WTC11 (cell line): ENCODE measurements around the gene GTF3C1. TPM values are rescaled to one million over a fixed set of nuclear protein-coding genes. Genes with fewer than 3 reads are reported as not detected.
"Not testable (repeated sequence)": the region's sequence is repeated elsewhere in the genome, so short reads cannot be mapped to it uniquely, and the experiment has no call there.

Source experiments
- ATAC-seq: fragments of 200-7000 bp; cut with Tn5 transposase; 2 replicates; pipeline ENCODE4 v1.10.0; 2021; ENCODE audit warnings: mild to moderate bottlenecking, moderate library complexity
- CTCF ChIA-PET: fragments of 300-600 bp; sonication (Branson Sonifier 250); formaldehyde crosslinking; loops from one replicate; lab custom pipeline; 2021; ENCODE audit warnings: antibody characterized with exemption; lab: Charles Lee
- POLR2A ChIA-PET: fragments of 350-600 bp; sonication (Branson Sonifier 250); formaldehyde crosslinking; loops from one replicate; lab custom pipeline; 2021; ENCODE audit warnings: antibody characterized with exemption; lab: Charles Lee
- DNase-seq: peaks from one replicate; pipeline ENCODE4 v3.0.0; 2021; ENCODE audit warnings: low spot score
- H3K27ac Mint-ChIP-seq: 2 replicates; pipeline ENCODE4 v1.8.0; 2021; ENCODE audit warnings: mixed read lengths
- H3K27me3 Mint-ChIP-seq: 2 replicates; pipeline ENCODE4 v1.8.0; 2021; ENCODE audit warnings: low read depth, mild to moderate bottlenecking, moderate library complexity, mixed read lengths
- H3K36me3 Mint-ChIP-seq: 2 replicates; pipeline ENCODE4 v1.8.0; 2021; ENCODE audit warnings: mixed read lengths
- H3K4me1 Mint-ChIP-seq: 2 replicates; pipeline ENCODE4 v1.8.0; 2022; ENCODE audit warnings: mixed read lengths
- H3K4me3 Mint-ChIP-seq: 2 replicates; pipeline ENCODE4 v1.8.0; 2021; ENCODE audit warnings: mild to moderate bottlenecking, moderate library complexity, mixed read lengths
- H3K9me3 Mint-ChIP-seq: 2 replicates; pipeline ENCODE4 v1.8.0; 2021; ENCODE audit warnings: mixed read lengths
- CREB1 ChIP-seq: sonication (generic); formaldehyde crosslinking; IDR thresholded peaks from 2 replicates; pipeline ENCODE4 v1.8.0; 2023; ENCODE audit warnings: mild to moderate bottlenecking, missing genetic modification reagents
- EMX1 ChIP-seq: fragments of 250-450 bp; sonication (Bioruptor Pico); IDR thresholded peaks from 2 replicates; pipeline ENCODE4 v1.8.0; 2021; ENCODE audit warnings: mild to moderate bottlenecking
- ETV6 ChIP-seq: sonication (generic); formaldehyde crosslinking; IDR thresholded peaks from 2 replicates; pipeline ENCODE4 v1.8.1; 2022; ENCODE audit warnings: mild to moderate bottlenecking, missing genetic modification reagents
- FOXJ3 ChIP-seq: sonication (generic); formaldehyde crosslinking; IDR thresholded peaks from 2 replicates; pipeline ENCODE4 v1.9.0; 2021; ENCODE audit warnings: missing genetic modification reagents, mild to moderate bottlenecking, borderline replicate concordance
- FOXK1 ChIP-seq: sonication (generic); formaldehyde crosslinking; IDR thresholded peaks from 2 replicates; pipeline ENCODE4 v1.8.0; 2022; ENCODE audit warnings: mild to moderate bottlenecking, moderate library complexity, missing genetic modification reagents
- FOXP1 ChIP-seq: sonication (generic); formaldehyde crosslinking; IDR thresholded peaks from 2 replicates; pipeline ENCODE4 v1.8.0; 2022; ENCODE audit warnings: missing genetic modification reagents, mild to moderate bottlenecking, moderate library complexity, borderline replicate concordance
- HMGA2 ChIP-seq: fragments of 250-450 bp; sonication (Bioruptor Pico); IDR thresholded peaks from 2 replicates; pipeline ENCODE4 v1.4.0; 2021; ENCODE audit warnings: mild to moderate bottlenecking, moderate library complexity
- MXD4 ChIP-seq: fragments of 250-450 bp; sonication (Bioruptor Pico); IDR thresholded peaks from 2 replicates; pipeline ENCODE4 v1.8.0; 2021; ENCODE audit warnings: mild to moderate bottlenecking, moderate library complexity, borderline replicate concordance
- NR2C2 ChIP-seq: sonication (generic); formaldehyde crosslinking; IDR thresholded peaks from 2 replicates; pipeline ENCODE4 v1.8.0; 2022; ENCODE audit warnings: mild to moderate bottlenecking, missing genetic modification reagents
- RELA ChIP-seq: sonication (generic); formaldehyde crosslinking; IDR thresholded peaks from 2 replicates; pipeline ENCODE4 v1.8.1; 2022; ENCODE audit warnings: missing genetic modification reagents, mild to moderate bottlenecking, borderline replicate concordance
- RORB ChIP-seq: fragments of 250-450 bp; sonication (Bioruptor Pico); IDR thresholded peaks from 2 replicates; pipeline ENCODE4 v1.9.0; 2021; ENCODE audit warnings: mild to moderate bottlenecking
- SMAD3 ChIP-seq: sonication (generic); formaldehyde crosslinking; IDR thresholded peaks from 2 replicates; pipeline ENCODE4 v1.8.0; 2022; ENCODE audit warnings: missing genetic modification reagents, mild to moderate bottlenecking, borderline replicate concordance
- SOX15 ChIP-seq: fragments of 250-450 bp; sonication (Bioruptor Pico); IDR thresholded peaks from 2 replicates; pipeline ENCODE4 v1.9.0; 2021; ENCODE audit warnings: mild to moderate bottlenecking
- TCF7 ChIP-seq: sonication (generic); formaldehyde crosslinking; IDR thresholded peaks from 2 replicates; pipeline ENCODE4 v1.8.0; 2022; ENCODE audit warnings: mild to moderate bottlenecking, low read depth, missing genetic modification reagents, moderate library complexity
- TP53 ChIP-seq: sonication (generic); formaldehyde crosslinking; IDR thresholded peaks from 2 replicates; pipeline ENCODE4 v1.8.1; 2023; ENCODE audit warnings: mild to moderate bottlenecking, missing genetic modification reagents
- ZNF219 ChIP-seq: sonication (generic); formaldehyde crosslinking; IDR thresholded peaks from 2 replicates; pipeline ENCODE4 v1.8.0; 2023; ENCODE audit warnings: missing genetic modification reagents, mild to moderate bottlenecking, borderline replicate concordance
- ZNF263 ChIP-seq: sonication (generic); formaldehyde crosslinking; IDR thresholded peaks from 2 replicates; pipeline ENCODE4 v1.8.1; 2022; ENCODE audit warnings: low read depth, mild to moderate bottlenecking, moderate library complexity, missing genetic modification reagents
- ZNF317 ChIP-seq: sonication (generic); formaldehyde crosslinking; IDR thresholded peaks from 2 replicates; pipeline ENCODE4 v1.8.1; 2023; ENCODE audit warnings: low read depth, mild to moderate bottlenecking, moderate library complexity, missing genetic modification reagents, borderline replicate concordance
- total RNA-seq: library from RNA; stranded (reverse); gene quantifications from 3 replicates; pipeline ENCODE4 v1.2.3, GENCODE V29; 2021
- TF ChIP-seq, protein P1 (sequence below): sonication (generic); formaldehyde crosslinking; IDR thresholded peaks from 2 replicates; pipeline ENCODE4 v1.8.1; 2023; ENCODE audit warnings: mild to moderate bottlenecking, missing genetic modification reagents, moderate library complexity
- TF ChIP-seq, protein P2 (sequence below): sonication (generic); formaldehyde crosslinking; IDR thresholded peaks from 2 replicates; pipeline ENCODE4 v1.8.1; 2023; ENCODE audit warnings: mild to moderate bottlenecking, missing genetic modification reagents, moderate library complexity
- TF ChIP-seq, protein P3 (sequence below): sonication (generic); formaldehyde crosslinking; IDR thresholded peaks from 2 replicates; pipeline ENCODE4 v1.8.0; 2022; ENCODE audit warnings: mild to moderate bottlenecking, missing genetic modification reagents
- TF ChIP-seq, protein P4 (sequence below): sonication (generic); formaldehyde crosslinking; conservative IDR thresholded peaks from 2 replicates; pipeline ENCODE4 v1.8.1; 2022; ENCODE audit warnings: mild to moderate bottlenecking, missing genetic modification reagents
- TF ChIP-seq, protein P5 (sequence below): sonication (generic); formaldehyde crosslinking; IDR thresholded peaks from 2 replicates; pipeline ENCODE4 v1.8.0; 2022; ENCODE audit warnings: mild to moderate bottlenecking, missing genetic modification reagents

The GTF3C1 gene
- total RNA-seq, 1 experiment from 2014 or later = 146 TPM

DNA sequence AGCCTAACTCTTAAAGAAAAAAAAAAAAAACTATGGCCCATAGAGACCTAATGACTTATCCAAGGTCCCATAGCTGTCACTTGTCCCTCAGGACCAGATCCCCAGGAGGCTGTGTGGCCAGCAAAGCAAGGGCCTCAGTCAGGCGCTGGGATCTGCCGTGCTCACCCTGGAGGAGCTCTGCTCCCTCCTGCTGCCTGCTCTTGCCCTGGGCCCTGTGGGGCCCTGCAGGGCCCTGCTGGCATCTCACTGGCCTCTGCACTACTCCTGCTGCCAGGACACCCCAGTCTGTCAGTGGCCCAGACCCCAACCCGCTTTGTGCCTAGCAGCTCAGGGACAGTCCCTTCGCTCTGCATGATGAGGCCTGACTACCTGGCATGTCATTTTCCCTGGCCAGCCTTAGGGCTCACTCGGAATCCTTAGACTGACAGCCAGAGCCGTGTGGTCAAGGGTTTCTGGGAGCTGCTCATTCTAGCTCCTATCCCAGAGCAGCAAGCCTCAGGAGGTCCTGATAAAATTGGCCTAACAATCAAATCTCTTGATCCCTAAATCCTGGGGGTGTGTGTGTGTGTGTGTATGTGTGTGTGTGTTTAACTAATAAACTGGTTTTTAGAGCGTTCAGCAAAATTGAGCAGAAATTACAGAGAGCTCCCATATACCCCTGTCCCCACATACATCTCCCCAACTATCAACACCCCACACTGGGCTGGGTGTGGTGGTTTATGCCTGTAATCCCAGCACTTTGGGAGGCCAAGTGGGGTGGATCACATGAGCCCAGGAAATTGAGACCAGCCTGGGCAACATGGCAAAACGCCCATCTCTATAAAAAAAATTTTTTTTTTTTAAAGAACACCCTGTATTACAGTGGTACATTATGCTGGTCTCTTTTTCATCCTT lies 22.0 kb upstream of the GTF3C1 start:
- TF ChIP-seq ZNF263 (no peak), TCF7 (no peak), NR2C2 (no peak), ZNF219 (CRISPR knock-in tag) (no peak), RORB (CRISPR knock-in tag) (no peak), RELA (CRISPR knock-in tag) (no peak), SMAD3 (CRISPR knock-in tag) (no peak), CREB1 (CRISPR knock-in tag) (no peak)
- TF ChIP-seq, protein P1, sequence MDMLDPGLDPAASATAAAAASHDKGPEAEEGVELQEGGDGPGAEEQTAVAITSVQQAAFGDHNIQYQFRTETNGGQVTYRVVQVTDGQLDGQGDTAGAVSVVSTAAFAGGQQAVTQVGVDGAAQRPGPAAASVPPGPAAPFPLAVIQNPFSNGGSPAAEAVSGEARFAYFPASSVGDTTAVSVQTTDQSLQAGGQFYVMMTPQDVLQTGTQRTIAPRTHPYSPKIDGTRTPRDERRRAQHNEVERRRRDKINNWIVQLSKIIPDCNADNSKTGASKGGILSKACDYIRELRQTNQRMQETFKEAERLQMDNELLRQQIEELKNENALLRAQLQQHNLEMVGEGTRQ (CRISPR knock-in tag) = no peak
- TF ChIP-seq, protein P2, sequence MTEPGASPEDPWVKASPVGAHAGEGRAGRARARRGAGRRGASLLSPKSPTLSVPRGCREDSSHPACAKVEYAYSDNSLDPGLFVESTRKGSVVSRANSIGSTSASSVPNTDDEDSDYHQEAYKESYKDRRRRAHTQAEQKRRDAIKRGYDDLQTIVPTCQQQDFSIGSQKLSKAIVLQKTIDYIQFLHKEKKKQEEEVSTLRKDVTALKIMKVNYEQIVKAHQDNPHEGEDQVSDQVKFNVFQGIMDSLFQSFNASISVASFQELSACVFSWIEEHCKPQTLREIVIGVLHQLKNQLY = no peak
- no peaks in the 10 kb centered on the region for H3K27me3 Mint-ChIP-seq
- H3K4me3 Mint-ChIP-seq = no peak overlapping the region
- no peaks in the 10 kb centered on the region for H3K9me3 Mint-ChIP-seq
- DNase-seq (no peak), ATAC-seq (no peak)
- CTCF ChIA-PET = no interaction called here
- no peaks in the 10 kb centered on the region for H3K36me3 Mint-ChIP-seq
- H3K27ac Mint-ChIP-seq = no peak overlapping the region
- POLR2A ChIA-PET = no interaction called here
- H3K4me1 Mint-ChIP-seq = no peaks in the 10 kb centered on the region

DNA sequence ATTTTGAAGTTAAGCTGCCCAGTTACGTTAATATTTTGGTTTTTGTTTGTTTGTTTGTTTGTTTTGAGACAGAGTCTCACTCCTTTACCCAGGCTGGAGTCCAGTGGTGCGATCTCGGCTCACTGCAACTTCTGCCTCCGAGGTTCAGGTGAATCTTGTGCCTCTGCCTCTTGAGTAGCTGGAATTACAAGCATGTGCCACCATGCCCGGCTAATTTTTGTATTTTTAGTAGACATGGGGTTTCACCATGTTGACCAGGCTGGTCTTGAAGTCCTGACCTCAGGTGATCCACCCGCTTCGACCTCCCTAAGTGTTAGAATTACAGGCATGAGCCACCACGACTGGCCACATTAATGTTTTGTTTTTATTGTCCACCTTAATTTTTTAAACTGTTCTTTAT lies 21.3 kb upstream of the GTF3C1 start:
- H3K4me1 Mint-ChIP-seq, H3K4me3 Mint-ChIP-seq, POLR2A ChIA-PET, H3K9me3 Mint-ChIP-seq, ATAC-seq, CTCF ChIA-PET, H3K36me3 Mint-ChIP-seq, H3K27ac Mint-ChIP-seq, H3K27me3 Mint-ChIP-seq, DNase-seq: not testable (repeated sequence)

DNA sequence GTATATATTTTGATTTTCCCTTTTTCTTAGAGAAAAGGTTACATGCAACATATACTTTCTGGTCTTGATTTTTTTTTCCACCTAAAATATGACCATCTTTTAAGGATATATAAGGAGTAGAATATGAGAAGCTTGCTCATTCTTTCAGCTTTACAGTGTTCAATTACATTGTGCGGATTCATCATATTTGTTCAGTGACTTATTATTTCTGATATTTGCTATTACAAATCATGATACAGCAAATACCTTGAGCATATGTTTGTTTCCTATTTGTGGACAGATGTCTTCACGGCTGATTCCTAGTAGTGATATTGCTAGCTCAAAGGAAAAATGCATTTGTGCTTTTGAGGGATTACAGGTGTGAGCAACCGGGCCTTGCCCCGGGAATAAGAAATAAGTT lies 18.4 kb upstream of the GTF3C1 start:
- POLR2A ChIA-PET = no interaction called here
- ATAC-seq = no peak
- H3K36me3 Mint-ChIP-seq = no peaks in the 10 kb centered on the region

DNA sequence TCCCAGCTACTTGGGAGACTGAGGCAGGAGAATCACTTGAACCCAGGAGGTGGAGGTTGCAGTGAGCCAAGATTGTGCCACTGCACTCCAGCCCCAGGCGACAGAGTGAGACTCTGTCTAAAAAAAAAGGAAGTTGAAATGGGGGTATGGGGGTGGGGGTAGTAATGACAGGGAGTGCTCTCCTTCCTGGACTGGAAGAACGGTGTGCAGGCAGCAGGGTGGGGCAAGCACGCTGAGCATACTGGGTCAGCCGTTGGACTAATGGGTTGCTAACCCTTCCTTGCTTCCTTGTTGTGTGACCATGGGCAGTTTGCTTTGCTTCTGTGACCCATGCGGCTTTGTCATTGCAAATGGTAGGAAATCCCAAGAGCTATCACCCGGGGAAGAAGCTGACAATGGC lies 16.7 kb upstream of the GTF3C1 start:
- no peak overlapping the region for H3K27ac Mint-ChIP-seq
- CTCF ChIA-PET = no interaction called here
- no peak overlapping the region for H3K4me3 Mint-ChIP-seq
- ATAC-seq (no peak), DNase-seq (no peak)
- H3K9me3 Mint-ChIP-seq = no peaks in the 10 kb centered on the region
- no peaks in the 10 kb centered on the region for H3K27me3 Mint-ChIP-seq
- H3K4me1 Mint-ChIP-seq = no peaks in the 10 kb centered on the region
- no peaks in the 10 kb centered on the region for H3K36me3 Mint-ChIP-seq
- POLR2A ChIA-PET = no interaction called here
- TF ChIP-seq SOX15 (CRISPR knock-in tag) (no peak), RELA (CRISPR knock-in tag) (no peak), ZNF317 (CRISPR knock-in tag) (no peak), EMX1 (no peak), HMGA2 (CRISPR knock-in tag) (no peak), MXD4 (CRISPR knock-in tag) (no peak), FOXJ3 (no peak), FOXP1 (CRISPR knock-in tag) (no peak), ETV6 (CRISPR knock-in tag) (no peak)
- TF ChIP-seq, protein P3, sequence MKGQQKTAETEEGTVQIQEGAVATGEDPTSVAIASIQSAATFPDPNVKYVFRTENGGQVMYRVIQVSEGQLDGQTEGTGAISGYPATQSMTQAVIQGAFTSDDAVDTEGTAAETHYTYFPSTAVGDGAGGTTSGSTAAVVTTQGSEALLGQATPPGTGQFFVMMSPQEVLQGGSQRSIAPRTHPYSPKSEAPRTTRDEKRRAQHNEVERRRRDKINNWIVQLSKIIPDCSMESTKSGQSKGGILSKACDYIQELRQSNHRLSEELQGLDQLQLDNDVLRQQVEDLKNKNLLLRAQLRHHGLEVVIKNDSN (CRISPR knock-in tag) = no peak
- TF ChIP-seq, protein P4, sequence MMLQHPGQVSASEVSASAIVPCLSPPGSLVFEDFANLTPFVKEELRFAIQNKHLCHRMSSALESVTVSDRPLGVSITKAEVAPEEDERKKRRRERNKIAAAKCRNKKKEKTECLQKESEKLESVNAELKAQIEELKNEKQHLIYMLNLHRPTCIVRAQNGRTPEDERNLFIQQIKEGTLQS = no peak

More for the DNA sequence above, 18.4 kb upstream of the GTF3C1 start:
- no peak for TF ChIP-seq RELA (CRISPR knock-in tag)
- TF ChIP-seq, protein P2 = no peak
- TF ChIP-seq TP53 (CRISPR knock-in tag) = no peak
- TF ChIP-seq, protein P5, sequence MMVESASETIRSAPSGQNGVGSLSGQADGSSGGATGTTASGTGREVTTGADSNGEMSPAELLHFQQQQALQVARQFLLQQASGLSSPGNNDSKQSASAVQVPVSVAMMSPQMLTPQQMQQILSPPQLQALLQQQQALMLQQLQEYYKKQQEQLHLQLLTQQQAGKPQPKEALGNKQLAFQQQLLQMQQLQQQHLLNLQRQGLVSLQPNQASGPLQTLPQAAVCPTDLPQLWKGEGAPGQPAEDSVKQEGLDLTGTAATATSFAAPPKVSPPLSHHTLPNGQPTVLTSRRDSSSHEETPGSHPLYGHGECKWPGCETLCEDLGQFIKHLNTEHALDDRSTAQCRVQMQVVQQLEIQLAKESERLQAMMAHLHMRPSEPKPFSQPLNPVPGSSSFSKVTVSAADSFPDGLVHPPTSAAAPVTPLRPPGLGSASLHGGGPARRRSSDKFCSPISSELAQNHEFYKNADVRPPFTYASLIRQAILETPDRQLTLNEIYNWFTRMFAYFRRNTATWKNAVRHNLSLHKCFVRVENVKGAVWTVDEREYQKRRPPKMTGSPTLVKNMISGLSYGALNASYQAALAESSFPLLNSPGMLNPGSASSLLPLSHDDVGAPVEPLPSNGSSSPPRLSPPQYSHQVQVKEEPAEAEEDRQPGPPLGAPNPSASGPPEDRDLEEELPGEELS (CRISPR knock-in tag) = no peak
- TF ChIP-seq FOXK1 (CRISPR knock-in tag) = no peak
- no peaks in the 10 kb centered on the region for H3K9me3 Mint-ChIP-seq
- H3K4me3 Mint-ChIP-seq = no peak overlapping the region
- CTCF ChIA-PET = interaction anchor here (0.9 kb wide), 1 partner anchor 53 kb away, joined by 4 read pairs; no protein-coding TSS in a partner anchor
- no peaks in the 10 kb centered on the region for H3K27me3 Mint-ChIP-seq
- no peaks in the 10 kb centered on the region for H3K4me1 Mint-ChIP-seq
- DNase-seq = no peak
- H3K27ac Mint-ChIP-seq = no peak overlapping the region
